RPMI7951 (cell line): ENCODE results near the gene MT1F. TPM values are rescaled to one million over a fixed set of nuclear protein-coding genes. Genes with fewer than 3 reads are reported as not detected.
"Not testable (repeated sequence)": the region's sequence is repeated elsewhere in the genome, so short reads cannot be mapped to it uniquely, and the experiment has no call there.

Experiments
- DNase-seq: peaks from one replicate; pipeline ENCODE4 v3.0.0-alpha.2; 2012; ENCODE audit warnings: low read depth
- total RNA-seq: library from RNA; depleted of rRNA; stranded (reverse); fragments of >200 nt; shearing (Covaris generic); gene quantifications from 2 replicates; pipeline ENCODE4 v1.2.3, GENCODE V29; 2014

MT1F gene
- total RNA-seq, 1 experiment from 2014 or later = 6.5 TPM

DNA sequence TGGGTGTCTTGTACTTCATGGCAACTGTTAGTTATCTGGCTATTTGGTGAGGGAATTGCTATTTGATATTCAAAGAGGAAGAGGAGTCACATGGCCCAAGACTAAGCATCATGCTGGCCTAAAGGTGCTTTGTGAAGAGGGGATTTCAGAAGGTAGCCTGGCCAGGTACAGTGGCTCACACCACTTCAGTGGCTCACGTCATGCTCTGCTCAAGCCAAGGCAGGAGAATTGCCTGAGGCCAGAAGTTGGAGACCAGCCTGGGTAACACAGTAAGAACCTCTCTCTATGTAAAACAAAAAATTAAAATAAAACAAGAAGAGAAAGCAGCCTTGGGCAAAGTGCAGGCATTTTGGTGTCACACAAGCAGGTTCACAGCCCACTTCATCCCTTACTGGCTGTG lies 12.4 kb upstream of the MT1F start:
- no peak for DNase-seq

DNA sequence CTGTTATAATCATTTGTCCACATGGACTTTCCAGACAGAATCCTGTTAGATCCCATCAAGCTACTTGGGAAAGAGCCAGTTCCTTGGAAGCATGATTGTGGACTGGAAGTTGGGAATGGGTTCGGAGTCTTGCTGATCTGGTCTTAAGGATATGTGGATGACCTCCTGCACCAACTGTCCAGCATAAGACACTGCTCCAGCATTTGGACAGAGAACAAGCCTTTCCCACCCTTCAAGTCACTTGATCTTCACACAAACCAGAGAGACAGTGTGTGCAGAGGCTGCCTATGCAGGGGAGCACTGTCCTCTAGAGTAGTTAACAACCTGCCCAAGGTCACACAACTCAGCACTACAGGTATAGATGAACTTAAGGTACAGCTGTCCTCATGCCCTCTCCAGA lies 11.9 kb upstream of the MT1F start:
- no peak for DNase-seq

DNA sequence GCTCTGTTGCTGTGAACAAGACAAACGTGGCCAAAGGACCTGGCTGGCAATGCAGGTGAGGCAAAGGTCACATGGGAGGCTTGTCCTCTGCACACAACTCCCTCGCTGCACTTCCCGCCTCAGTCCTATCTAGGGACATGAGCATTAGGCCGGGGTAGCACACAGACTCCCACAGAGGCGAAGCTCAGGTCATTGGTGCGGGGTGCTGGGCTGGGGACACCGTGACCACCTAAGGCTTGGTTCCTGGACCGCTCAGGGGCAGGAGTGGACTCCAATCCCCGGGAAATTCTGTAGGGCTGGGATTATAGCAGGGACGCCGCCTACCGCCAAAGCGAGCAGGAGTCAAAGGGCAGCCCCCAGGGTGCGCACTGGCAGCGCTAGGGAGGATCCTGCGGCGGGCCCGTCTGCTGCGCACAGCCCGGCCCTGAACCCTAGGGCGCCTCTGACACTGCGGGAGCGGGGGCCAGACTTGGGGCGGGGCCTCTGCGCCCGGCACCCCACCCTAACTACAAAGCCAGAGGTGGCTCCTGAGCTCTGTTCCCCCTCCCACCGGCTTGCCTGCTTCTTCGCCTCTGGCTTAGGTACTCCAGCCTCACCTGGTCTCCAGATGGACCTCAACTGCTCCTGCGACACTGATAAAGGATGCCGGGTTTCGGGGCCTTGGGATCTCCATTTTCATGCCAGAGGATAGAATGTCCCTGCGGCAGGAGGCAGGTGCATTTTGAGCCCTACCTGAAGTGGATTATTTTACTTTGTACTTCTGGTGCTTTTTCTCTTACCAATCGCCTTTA lies 9.9 kb upstream of the MT1F start:
- no peak for DNase-seq

DNA sequence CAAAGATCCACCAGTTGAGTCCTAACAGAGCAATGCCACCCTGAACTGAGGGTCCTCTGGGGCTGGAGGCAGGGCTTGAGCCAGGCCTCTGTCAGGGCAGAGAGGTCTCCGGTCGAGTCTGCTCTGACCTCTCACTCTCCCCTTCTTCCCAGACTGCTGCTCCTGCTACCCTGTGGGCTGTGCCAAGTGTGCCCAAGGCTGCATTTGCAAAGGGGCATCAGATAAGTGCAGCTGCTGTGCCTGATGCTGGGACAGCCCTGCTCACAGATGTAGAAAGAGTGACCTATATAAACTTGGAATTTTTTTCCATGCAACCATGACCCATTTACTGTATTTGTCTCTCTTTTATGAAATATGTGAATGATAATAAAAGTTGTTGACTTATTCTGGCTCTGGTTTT lies 8.5 kb upstream of the MT1F start:
- DNase-seq = no peak

DNA sequence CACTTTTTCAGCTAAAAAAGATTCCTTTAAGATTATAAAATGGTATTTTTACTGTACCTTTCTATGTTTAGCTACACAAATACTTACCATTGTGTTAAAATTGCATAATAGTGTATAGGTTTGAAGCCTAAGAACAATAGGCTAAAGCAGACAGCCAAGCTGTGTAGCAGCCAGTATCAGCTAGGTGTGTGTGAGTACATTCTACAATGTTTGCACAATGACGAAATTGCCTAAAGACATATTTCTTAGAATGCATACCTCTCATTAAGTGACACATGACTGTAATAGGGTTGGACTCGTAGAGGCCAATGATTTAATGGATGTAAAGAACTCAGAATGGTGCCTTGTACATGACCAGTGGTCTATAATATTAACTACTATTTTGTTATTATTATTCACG lies 7.9 kb upstream of the MT1F start:
- no peak for DNase-seq

DNA sequence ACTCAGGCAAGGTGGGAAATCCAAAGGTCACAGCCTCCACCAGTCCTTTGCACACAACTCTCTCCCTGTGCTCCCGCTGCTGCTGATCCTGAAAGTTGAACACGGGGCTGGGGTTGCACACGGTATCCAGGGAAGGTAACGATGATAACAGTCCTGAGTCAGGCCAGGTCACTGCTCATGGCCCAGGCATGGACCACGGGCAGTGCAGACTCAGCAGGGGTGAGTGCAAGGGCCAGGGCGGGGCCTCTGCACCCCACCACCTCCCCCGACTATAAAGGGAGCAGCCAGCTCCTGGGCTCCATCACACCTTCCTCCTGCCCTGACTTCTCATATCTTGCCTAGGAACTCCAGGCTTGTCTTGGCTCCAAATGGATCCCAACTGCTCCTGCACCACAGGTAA lies 6.2 kb upstream of the MT1F start, which contains the start of gene MT1B:
Gene MT1B (plus strand): TSS at position 301 of the 400 bp plus-strand sequence. CDS start 68 bp downstream, at position 369.
- DNase-seq = no peak

DNA sequence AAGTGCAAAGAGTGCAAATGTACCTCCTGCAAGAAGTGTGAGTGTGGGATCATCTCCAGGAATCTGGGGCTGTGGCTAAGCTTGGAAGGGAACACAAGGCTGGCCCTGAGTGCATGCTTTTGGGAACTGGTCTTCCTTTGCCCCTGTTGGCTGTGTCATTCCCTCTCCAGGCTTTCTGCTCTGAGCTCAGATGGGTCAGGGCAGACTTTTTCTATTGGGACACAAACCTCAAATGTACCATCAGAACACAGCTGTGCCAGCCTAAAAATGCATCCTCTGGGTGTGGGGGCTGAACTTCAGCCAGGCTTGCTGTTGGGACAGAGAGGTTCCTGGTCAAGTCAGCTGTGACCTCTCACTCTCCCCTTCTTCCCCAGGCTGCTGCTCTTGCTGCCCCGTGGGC lies 5.2 kb upstream of the MT1F start:
- no peak for DNase-seq

DNA sequence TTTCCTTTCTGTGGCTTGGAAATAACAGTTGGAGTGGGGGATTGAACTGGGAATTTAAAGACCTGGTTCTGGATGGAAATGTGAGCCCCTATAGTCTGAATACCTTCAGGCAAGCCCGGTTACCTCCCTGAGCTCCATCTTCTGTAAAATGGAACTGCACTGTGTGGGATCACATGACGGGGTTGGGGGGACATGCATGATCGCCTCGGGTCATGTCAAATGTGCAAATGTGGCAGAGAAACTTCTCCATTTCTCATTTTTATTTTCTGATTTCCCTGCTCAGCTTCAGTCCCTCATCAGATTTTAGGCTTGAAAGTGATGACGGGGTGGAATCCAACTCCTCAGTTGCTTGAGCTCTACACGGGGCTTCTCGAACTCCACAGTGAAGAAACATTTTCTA lies 4.5 kb upstream of the MT1F start:
- no peak for DNase-seq

DNA sequence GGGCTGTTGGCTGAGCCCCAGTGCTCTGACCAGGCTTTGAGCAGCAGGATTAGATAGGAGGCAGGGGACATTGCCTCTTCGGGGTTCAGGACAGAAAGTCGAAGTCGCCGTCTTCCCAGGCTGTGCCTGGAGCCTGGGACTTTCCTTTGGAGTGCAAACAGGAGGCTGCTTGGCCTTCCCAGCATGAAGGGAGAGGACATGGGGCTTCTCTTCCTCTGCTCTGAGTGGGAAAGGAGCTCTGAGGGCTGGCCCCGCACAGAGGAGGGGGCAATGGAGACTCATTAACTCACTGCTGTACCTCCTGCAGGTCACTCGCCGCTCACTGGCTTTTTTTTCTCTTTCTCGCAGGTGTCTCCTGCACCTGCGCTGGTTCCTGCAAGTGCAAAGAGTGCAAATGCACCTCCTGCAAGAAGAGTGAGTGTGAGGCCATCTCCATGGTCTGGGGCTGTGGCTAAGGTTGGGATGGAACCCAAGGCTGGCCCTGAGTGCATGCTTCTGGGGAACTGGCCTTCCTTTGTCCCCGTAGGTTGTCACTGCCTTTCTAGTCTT lies 642 bp downstream of the MT1F start:
- DNase-seq = no peak

DNA sequence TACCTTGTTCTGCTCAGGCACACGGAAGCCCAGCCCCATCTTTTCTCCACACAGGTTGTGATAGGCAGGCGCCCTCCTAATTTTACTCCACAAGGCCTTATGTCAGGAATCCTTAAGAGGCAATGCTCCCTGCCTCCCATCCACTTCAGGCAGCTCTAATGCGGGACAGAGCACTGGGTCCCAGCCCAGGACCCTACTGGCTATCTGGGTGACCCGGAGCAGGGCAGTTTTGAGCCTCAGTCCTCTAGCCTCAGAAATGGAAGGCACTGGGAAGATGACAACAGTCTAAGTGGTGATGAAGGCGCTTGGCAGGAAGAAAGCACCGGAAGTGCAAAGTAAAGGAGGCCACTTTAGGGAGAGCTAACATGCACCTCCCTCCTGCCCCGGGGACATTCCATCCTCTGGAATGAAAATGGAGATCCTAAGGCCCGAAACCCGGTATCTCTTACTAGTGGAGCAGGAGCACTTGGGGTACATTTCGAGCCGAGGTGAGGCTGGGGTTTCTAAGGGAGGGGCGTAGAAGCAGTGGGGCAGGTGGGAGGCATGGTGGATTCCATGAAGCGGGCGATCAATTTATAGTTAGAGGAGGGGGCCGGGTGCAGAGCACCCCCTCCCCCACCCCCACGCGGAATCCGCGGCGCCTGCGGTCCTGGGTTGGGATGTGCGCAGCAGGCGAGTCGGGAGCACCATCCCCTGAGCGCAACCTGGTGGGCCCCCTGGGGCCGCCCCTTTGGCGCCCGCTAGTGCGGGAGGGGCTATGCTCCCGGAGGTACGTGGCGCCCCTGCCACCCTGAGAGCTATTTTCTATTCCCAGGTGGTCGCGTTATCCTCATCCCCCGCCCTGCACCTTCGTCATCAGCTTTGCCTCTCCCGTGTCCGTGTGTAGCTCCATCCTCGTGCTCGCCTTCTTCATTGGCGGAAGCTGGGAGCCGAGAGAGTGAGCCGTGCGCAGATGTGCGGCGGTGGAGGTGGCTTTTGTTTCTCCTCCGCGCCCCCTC lies 4.9 kb downstream of the MT1F start:
- DNase-seq = no peak

DNA sequence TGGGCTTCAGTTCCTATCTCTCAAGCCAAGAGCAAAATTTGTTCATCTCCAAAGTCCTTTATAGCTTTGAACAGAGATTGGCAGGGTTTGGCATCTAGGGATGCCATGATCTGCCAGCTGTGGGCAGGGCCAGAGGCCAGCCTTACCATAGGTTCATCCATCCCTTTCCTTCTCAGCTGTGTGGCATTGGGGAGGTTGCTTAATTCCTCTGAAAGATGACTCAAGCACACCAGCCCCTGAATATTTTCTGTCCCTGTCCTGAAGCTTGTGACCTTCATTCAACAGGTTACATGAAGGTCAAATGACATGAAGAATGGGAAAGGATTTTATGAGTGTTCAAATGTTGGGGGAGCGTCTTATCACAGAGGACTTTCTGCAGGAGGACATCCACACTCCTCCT lies 6.7 kb downstream of the MT1F start:
- DNase-seq = no peak

DNA sequence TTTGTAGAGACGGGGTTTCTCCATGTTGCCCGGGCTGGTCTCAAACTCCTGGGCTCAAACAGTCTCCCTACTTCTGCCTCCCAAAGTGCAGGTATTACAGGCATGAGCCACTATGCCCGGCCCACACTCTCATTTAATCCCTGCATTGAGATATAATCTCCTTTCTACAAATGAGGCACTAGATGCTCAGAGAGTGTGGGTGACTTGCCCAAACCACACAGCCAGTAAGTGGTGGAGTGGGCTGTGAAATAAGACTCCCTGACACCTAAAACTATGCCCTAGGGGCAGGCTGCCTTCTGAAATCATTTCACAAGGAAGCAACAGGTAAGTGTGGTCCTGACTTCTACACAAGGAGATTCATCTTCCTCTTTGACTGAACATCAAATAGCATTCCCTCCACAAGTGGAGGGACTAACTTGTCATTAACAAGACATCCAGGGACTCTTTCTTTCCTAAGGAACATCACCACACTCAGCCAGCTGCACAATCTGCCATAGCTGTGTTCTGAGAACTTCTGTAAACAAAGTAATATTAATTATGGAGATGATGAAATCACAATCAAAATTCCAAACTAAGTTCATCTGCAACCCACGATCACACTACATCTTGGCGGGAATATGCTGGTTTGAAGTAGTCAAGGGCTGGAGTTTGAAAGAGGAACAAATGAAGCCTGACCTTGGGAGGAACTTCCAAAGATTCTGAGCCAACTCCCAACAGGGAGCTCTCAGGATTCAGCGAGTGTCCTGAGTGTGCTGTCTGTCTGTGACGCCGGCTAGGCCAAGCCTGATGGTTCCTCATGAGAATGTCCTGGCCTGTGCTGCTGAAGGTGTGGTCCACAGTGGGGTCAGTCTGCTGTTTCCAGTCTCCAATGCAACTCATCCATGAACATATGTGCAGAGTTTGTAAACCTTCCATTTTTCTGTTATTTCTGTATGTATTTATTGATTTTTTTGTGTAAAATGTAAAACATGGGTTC lies 7.8 kb downstream of the MT1F start:
- DNase-seq = not testable (repeated sequence)

DNA sequence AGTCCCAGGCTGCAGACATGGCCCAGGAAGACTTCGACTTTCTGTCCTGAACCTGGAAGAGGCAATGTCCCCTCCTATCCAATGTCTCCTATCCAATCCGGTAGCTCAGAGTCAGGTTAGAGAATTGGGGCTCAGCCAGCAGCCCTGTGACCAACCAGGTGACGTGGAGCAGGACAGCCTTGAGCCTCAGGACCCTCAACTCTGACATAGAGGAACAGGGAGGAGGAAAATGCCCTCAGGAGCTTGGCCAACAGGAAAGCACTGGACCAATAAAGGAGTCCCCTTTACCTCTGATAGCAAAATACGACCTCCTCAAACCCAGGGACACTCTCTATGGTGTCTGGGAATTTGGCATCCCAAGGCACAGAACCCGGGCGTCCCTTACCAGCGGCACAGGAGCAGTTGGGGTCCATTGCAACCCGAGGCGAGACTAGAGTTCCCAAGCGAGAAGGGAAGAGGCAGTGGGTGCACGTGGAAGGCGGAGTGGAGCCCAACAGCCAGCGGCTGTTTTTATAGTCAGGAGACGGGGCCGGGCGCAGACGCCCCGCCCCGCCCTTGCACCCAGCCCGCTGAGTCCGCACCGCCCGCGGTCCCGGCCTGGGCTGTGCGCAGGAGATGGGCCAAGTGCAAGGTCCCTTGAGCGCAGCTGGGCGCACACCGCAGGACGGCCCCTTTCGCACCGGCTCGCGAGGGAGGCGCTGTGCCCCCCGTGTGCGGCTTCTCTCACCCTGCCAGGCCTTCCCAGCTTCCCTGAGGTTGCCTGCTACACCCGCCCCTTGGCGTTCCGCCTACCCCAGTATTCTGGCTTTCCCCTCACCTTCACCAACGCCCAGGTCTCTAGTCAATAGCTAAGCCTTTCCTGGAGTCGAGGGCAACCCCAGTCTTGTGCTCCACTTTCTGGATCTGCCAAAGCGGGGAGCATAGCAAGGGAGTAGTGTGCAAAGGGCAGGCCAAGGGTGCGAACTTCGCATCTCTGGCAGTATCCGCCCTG lies 10.1 kb downstream of the MT1F start, which contains the start of gene MT1G:
Gene MT1G (minus strand): TSS at position 485 of the 991 bp plus-strand sequence. CDS start 72 bp downstream, at position 413.
- DNase-seq = peak; percentile 52

DNA sequence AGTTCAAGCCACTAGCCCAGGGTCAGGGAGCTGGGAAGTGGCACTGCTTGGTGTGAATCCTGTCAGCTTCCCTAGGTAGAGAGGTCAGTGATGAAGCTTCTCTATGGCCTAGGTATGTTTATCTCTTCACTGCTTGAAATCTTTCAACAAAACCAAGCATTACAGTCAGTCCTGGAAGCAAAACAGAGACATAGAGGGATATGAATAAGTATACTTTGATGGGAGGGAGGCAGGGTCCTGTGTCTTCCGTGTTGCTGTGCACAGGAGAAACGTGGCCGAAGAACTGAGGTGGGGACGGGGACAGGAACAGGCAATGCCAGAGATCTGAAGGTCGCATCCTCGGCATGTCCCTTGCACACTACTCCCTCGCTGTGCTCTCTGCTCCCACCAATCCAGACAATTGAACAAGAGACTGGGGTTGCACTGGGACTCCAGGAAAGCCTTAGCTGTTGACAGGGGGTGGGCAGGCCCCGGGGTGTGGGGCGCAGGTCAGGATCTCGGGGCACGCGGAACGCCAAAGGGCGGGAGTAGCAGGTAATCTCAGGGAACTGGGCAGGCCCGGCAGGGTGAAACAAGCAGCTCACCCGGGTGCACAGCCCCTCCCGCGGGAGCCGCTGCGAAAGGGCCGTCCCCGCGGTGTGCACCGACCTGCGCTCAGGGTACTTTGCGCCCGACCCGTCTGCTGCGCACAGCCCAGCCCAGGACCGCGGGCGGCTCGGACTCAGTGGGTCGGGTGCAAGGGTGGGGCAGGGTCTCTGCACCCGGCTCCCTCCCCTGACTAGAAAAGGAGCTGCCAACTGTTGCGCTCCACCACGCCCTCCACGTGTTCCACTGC lies 11.5 kb downstream of the MT1F start, which contains the start of gene MT1H:
Gene MT1H (plus strand): TSS at position 810 of the 835 bp plus-strand sequence. CDS start 71 bp downstream, outside the sequence.
- no peak for DNase-seq

DNA sequence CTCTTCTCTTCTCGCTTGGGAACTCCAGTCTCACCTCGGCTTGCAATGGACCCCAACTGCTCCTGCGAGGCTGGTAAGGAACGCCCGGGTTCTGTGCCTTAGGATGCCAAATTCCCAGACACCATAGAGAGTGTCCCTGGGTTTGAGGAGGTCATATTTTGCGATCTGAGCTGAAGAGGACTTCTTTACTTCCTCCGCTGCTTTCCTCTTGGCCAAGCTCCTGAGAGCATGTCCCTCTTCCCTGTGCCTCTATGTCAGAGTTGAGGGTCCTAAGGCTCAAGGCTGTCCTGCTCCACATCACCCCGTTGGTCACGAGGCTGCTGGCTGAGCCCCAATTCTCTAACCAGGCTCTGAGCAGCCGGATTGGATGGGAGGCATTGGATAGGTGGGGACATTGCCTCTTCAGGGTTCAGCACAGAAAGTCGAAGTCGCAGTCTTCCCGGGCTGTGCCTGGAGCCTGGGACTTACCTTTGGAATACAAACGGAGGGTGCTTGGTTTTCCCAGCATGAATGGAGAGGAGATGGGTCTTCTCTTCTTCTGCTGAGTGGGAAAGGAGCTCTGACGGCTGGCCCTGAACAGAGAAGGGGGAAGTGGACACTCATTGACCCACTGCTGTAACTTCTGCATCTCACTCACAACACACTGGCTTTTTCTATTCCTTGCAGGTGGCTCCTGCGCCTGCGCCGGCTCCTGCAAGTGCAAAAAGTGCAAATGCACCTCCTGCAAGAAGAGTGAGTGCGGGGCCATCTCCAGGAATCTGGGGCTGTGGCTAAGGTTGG lies 12.3 kb downstream of the MT1F start:
- no peak for DNase-seq

DNA sequence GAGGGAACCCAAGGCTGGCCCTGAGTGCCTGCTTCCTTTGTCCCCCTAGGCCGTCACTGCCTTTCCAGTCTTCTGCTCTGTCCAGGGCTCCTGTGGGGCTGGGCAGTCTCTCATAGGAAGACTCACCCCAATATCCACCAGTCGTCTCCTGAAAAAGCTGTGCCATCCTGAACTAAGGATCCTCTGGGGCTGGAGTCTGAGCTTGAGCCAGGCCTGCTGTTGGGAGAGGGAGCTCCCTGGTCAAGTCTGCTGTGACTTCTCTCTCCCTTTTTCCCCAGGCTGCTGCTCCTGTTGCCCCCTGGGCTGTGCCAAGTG lies 12.8 kb downstream of the MT1F start:
- DNase-seq = no peak

DNA sequence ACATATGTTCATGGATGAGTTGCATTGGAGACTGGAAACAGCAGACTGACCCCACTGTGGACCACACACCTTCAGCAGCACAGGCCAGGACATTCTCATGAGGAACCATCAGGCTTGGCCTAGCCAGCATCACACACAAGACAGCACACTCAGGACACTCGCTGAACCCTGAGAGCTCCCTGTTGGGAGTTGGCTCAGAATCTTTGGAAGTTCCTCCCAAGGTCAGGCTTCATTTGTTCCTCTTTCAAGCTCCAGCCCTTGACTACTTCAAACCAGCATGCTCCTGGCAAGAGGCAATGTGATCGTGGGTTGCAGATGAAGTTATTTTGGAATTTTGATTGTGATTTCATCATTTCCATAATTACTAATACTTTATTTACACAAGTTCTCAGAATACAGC lies 13.9 kb downstream of the MT1F start:
- not testable (repeated sequence) for DNase-seq

DNA sequence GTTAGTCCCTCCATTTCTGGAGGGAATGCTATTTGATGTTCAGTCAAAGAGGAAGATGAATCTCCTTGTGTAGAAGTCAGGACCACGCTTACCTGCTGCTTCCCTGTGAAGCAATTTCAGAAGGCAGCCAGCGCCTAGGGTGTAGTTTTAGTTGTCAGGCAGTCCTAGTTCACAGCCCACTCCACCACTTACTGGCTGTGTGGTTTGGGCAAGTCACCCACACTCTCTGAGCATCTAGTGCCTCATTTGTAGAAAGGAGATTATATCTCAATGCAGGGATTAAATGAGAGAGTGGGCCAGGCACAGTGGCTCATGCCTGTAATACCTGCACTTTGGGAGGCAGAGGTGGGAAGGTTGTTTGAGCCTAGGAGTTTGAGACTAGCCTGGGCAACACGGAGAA lies 14.4 kb downstream of the MT1F start:
- DNase-seq = not testable (repeated sequence)
